NCI-H774 (cell line): ENCODE measurements around the gene FGFR3.
"Not testable (repeated sequence)": the region's sequence is repeated elsewhere in the genome, so short reads cannot be mapped to it uniquely, and the experiment has no call there.

Experiments
- DNase-seq: peaks from one replicate; lab custom pipeline; 2025; lab: John Stamatoyannopoulos, UW

The FGFR3 gene

DNA sequence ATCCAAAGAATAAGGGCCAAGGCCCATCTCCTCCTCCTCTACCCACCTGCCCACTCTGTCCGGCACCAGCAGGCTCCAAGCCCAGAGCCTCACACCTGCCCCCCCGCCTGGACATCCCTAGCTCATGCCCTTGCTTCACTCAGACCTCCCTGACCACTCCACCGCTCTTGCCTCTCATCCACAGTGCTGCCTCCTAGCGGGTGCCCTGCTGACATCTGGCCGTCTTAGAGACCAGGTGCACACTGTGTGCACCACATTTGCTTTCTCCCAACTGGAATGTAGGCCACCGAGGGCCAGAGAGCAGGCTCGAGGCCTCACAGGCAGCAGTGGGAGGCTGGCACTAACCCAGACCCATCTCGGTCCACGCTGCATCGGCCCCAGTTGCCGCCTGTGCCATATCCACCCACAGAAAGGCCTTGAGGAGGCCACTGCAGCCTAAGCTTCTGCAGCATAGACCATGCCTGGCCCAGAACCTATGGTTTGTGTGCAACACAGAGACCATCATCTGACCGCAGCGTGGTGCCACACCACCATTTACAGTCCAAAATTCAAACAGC is 49.3 kb downstream of the FGFR3 start:
- no peak for DNase-seq

DNA sequence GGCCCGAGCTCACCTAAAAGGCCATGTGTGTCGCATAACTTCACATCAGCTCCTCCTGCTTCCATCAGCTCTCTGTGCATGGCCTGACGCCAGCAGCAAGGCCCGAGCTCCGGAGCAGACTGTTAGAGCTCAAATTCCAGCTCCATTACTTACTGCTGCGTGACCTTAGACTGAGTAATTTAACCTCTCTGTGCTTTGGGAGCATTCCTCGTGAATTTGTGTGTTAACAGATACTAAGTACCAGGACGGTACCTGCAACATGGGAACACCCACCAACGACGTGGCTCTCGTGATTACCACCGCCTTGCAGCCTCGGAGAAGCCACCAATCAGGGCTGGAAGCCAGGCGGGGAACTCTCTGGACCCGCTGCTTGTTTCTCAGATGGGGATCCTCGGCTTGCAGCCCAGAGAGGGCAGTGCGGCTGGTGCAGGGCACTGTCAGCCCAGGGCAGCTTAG is 49.9 kb downstream of the FGFR3 start:
- DNase-seq, result no peak

DNA sequence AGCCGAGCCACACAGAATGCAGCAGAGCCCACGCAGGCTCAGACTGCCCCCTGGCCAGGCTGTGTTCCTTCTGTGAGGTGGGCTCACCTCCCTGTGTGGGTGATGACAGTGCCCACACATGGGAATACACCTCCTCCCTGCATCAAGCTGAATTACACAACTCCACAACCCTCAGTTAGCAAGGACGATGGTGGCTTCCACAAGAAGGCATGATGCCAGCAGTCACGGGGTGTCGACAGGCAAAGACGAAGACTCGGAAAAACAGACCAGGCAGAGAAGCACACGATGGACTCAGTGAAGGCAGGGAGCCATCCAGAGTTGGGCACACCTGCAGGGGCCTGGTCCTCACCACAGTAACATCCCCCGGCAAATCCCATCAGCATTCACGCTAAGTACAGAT is 50.8 kb downstream of the FGFR3 start:
- DNase-seq, result no peak

DNA sequence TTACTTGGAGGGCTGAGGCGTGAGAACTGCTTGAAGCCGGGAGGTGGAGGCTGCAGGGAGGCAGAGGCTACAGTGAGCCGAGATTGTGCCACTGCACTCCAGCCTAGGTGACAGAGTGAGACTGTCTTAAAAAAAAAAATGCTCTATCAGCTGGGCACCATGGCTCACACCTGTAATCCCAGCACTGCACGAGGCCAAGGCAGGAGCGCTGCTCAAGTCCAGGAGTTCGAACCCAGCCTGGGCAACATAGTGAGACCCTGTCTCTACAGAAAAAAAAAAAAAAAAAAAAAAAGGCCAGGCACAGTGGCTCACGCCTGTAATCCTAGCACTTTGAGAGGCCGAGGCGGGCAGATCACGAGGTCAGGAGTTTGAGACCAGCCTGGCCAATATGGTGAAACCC is 51.5 kb downstream of the FGFR3 start:
- DNase-seq, result not testable (repeated sequence)

DNA sequence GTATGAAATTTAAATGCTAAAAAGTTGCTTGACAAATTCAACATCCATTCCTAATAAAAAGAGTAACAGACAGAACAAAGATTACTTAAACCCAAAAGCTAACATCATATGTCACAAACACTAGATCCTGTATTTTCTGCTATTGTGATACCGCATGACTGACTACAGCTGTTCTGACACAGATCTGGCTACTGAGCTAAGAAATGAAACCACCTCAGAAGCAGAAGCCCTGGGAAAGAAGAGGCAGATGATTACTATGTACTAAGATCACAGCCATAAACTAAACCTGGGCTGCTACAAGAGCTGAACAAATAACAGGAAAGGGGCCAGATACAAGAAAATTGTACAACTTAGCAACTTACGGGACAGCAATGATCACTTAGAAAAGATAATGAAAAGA is 53.5 kb downstream of the FGFR3 start:
- DNase-seq, result no peak

DNA sequence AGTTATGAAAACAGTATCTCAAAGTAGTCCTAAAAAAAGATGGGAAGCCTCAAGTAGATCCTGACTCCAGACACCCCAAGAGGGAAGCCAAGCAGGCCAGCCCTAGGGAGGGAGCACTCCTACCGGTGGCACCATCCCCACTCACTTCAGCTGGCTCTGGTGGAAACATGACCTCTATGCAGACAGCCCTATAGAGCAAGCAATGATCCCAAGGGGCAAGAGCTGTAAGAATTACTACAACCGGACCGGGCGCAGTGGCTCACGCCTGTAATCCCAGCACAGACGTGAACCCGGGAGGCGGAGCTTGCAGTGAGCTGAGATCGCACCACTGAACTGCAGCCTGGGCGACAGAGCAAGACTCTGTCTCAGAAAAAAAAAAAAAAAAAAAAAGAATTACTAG is 57.2 kb downstream of the FGFR3 start:
- DNase-seq, result no peak

DNA sequence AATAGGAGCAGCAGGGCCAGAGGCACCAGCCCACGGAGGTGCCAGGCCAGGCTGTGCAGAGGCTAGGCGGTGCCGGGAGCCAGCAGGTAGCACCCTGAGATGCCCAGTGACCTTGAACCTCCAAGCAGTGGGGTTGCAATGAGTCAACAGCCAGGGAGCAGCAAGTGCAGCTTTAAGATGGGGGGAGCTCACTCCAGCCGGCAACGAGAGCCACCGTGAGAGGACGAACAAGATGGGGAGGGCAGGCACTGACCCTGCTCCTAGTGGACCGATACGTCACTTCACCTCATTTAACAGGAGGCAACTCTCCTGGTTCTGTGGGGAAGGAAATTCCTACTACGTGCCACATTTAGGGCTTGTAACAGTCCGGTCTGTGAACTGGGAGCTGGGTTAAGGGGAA is 58.1 kb downstream of the FGFR3 start:
- DNase-seq, result no peak

DNA sequence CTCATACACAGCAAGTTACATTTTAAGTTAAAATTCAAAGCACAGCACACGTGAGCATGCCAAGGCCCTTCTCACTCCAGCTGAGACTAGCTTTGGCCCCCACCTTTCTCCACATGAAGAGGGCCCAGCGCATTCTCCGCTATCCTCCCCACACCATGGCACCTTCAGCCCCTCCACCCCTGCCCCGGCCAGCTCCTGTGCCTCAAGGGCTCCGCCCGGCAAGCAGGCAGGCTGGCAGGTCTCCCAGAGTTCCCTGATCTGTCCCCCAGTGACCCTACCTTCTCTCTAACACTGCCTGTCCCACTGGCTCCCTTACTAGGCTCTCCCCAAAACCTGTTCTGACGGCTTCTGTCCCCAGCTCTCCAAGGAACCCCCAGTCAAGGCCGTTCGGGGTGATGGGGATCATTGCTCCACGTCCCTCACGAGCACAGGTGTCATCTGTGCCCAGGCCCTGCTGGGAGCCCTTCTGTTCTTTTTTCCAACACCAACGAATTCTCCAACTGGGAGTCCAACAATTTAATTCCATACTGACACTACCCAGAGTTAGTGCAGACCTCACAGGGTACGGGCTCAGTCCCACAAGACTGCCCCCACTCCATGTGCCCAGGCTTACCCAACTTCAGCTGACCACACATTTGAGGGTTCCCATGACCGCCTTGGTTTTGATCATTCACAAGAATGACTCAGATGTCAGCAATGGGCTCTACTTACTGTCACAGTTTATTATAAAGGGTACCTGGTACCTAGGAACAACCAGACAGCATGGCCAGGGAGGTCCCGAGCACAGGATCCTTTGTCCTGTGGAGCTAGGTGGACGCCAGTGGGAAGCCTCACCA is 58.7 kb downstream of the FGFR3 start:
- no peak for DNase-seq

DNA sequence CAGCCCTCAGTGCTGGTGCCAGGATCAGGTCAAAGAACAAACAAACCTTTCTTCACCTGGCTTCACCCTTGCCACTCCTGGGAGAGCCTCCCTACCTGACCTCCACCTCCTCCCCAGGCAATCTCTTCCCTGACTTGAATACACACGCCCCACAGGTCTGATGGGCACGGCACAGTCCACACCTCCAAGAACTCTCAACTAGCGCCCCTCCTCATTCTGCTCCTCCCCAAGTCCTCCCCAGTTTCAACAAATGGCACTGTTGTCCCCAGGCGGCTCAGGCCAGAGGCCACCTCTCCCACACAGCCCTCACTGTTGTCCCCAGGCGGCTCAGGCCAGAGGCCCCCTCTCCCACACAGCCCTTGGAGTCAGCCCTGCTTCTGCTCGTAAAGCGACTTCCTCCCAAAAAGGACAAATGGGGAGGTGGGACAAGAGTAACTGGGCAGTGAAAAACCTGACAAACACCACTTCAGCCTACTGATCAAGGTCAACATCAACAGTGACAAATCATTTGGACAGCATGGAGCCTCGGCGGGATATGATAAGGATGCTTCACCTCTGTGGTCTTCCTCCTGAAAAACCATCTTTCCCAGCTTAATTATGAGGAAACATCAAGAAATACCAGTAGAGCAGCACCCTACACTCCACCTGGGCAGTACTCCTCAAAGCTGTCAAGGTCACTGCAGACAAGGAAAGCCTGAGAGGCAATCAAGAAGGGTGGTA is 60.0 kb downstream of the FGFR3 start:
- DNase-seq, result no peak

DNA sequence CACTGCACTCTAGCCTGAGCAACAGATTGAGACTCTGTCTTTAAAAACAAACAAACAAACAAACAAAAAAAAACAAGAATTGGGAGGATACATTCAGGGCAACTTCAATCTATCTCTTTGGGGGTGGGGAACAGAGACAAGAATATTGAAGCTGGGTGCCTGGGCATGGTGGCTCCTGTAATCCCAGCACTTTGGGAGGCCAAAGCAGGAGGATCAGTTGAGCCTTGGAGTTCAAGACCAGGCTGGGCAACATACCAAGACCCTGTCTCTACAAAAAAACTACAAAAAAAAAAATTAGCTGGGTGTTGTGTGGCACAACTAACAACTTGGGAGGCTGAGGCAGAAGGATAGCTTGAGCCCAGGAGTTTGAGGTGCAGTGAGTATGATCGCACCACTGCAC is 61.7 kb downstream of the FGFR3 start:
- DNase-seq, result no peak

DNA sequence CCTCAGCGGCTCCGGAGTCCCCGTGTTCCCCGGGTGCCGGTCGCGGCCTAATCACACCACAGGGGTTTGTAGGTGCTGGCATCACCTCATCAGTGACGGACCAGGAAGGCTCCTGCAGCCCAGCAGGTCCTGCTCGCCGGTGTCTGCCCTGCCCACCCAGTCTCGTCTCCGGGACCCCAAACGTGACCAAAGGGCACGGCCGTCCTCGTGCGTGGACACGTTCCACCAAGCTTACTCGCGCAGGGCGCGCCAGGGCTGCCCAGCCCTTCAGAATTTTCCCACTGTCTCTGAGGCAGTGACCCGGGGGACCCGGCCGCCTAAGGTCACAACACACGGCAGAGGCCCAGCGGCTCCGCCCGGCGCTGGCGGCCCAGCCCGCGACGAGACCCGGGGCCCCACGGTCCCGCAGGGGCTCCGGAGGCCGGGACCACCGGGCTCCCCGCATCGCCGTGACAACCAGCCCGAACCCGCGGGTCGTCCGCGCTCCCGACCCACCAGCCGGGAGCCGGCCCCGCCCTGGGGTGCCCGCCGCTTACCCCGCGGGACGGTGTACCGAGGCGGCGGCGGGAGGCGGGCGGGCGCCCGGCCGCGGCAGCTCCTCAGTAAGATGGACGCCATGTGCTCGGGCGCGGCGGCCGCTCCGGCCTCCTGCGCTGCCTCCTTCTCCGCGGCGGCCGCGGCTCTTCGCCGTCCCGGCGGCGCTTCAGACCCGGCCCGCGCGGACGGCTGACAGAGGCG is 62.4 kb downstream of the FGFR3 start:
- DNase-seq, result no peak

DNA sequence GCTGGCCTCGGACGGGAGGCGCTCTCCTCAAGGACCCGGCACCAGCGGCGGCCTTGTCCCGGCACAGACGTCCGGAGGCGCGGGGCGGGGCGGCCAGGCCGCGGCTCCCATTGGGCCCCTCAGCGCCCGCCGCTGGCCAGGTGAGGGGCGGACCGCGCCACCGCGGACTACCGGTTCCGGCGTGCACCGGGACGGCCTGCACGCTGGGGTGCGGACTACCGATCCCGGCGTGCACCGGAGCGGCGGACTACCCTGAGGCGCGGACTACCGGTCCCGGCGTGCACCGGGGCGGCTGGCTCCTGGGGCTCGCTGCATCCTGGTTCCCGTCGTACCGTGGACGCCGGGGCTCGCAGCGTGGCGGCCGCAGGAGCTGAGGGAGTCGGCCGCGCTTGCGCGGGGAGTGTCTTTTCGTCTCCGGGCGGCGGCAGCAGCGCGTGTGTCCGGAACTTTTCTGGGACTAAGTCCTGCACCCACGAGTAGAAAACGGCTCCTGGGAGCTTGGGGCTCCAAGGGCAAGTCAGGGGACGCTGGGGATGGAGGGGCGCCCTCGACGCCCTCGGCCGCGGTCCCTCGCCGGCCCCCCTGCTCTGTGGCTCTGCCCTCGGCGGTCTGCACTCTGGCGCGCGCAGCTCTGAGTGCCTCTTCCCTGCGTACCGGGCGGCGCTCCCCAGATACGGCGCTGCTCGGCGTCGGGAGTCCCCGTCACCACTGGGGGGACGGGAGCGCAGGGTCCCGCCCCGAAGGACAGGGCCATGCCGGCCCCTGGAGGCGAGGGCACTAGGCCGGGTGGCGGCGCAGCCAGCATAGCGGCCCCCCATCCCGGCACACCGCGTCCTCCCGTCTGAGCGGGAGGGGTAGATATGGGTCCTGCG is 63.2 kb downstream of the FGFR3 start, which contains the start of gene LETM1:
TSS of gene LETM1 (minus strand) at position 86 of the 872 bp plus-strand sequence. CDS start 206 bp downstream, outside the sequence.
- peak; percentile 93 for DNase-seq

DNA sequence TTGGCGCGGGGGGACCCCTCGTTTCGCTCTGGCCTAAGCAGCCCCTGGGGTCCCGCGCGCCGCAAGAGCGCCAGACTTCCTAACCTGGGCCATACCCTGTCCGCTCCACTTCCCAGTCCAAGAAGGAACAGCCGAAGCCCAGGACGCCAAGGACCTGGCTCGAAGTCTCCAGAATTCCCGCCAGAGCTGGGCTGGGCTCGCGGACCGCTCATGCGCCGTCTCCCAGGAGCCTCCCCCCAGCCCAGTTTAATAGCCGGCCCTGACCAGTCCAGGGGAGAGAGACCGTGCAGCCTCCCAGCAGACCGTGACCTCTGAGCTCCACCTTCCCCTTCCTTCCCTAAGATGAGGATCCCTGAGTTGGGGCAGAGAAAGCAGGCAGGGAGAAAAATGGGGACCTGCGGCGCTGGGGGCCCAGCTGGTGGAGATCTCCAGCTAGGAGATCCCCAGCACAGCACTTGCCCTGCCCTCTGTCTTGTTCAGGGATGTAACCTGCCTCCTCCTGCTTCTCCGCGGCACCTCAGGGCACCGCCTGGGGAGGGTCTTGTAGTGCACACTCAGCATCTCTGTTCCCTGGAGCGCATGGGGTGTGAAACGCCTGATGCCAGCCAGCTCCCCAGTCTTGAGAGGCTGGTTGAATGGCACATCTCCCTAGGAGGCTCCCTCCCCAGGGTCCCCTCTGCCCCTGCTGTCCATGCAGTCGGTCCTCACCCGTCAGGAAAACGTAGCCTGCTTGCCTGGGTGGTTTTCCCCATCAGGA is 64.0 kb downstream of the FGFR3 start:
- no peak for DNase-seq

DNA sequence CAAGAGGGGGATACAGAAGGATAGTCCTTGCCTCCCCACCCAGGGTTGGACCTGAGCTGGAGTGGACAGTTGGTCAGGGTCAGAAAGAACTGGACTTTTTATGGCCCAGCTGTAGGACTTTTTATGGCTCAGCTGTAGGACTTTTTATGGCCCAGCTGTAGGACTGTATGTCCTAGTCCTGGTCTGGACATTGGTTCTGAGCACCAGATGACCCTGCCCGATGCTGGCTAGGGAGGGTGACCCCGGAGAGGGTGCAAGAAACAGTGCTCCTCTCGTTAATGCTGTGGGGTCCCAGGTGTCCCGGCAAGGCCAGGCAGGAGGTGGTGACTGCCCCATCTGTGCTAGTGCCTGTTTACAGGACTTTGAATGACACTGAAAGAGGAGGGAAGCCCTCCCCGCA is 64.8 kb downstream of the FGFR3 start:
- DNase-seq, result no peak
